Kidney glomerular epithelial cell (primary cell): Measurements from ENCODE around the gene GDI2.
"Not testable (repeated sequence)": the region's sequence is repeated elsewhere in the genome, so short reads cannot be mapped to it uniquely, and the experiment has no call there.

Experiments used
- DNase-seq: peaks from one replicate; lab custom pipeline; 2025; lab: John Stamatoyannopoulos, UW

GDI2 gene

GRCh38 chr10:5782174-5782573, 31.1 kb downstream of the GDI2 start:
- DNase-seq: no peak

- DNase-seq: no peak
Measured at GRCh38 chr10:5779730-5780129, 33.5 kb downstream of the GDI2 start.

GRCh38 chr10:5777758-5778157, 35.5 kb downstream of the GDI2 start:
- DNase-seq: not testable (repeated sequence)

DNA sequence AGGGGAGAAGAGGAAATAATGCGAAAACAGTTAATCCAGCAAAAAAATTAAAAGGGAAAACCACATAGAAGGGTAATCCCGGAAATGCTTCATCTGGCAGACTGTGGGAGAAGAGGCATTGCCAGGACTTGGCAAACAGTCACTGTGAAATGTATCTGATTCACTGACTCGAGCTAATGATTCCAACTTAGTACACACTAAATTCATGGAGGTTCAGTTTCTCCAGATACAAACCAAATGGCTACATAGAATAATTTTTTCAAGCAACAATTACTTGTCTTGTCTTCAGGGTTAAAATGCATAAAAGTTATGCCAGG, 36.4 kb downstream of the GDI2 start:
- peak; percentile 64 for DNase-seq

DNA sequence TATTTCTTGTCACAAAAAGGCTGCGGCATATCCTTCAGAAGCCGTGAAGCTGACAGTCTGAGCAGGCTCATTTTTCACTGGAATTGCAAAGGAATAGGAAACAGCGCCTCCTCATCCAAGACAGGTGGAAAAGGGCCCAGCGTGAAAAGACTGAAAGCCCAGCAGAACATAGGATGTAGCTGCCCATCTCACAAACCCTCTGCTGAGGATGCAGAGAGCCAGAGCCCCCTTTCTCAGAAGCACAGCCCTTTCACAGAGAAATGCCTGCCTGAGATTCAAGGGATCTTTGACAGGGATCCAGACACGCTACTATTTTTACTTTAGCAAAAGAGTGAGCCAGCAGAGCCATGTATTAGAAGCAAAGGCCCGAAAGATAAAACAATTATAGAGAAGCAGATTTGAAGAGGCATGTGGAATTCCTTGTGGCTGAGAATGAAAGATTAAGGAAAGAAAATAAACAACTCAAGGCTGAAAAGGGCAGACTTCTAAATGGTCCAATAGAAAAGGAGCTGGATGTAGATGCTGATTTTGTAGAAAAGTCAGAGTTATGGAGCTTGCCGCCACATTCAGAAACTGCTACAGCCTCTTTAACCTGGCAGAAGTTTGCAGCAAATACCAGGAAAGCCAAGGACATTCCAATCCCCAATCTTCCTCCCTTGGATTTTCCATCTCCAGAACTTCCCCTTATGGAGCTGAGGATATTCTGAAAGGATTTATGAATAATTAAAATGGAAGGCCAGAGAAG, 36.9 kb downstream of the GDI2 start:
- DNase-seq: no peak

GRCh38 chr10:5775685-5776084, 37.5 kb downstream of the GDI2 start:
- DNase-seq: no peak

DNA sequence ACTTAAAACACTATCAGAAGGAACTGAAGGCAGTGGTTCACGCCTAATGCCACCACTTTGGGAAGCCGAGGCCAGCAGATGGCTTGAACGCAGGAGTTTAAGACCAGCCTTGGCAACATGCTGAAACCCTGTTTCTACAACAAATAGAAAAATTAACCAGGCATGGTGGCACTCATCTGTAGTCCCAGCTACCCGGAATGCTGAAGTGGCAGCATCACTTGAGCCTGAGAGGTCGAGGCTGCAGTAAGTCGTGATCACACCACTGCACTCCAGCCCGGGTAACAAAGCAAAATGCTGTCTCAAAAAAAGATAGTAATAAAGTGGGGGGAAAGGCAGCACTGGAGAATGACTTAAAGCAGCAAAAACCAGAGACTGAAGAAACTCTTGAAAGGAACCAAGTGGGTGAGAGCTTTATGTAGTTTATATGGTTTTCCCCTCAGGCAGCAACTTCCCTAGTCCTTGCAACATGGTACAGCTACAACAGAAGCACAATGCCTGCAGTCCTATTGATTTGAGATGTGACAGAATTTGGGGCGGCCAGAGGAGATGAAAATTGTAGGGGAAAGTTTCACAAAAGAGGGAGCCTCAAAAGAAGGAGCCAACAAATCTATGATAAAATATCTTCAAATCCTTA, 38.1 kb downstream of the GDI2 start:
- DNase-seq: no peak

DNA sequence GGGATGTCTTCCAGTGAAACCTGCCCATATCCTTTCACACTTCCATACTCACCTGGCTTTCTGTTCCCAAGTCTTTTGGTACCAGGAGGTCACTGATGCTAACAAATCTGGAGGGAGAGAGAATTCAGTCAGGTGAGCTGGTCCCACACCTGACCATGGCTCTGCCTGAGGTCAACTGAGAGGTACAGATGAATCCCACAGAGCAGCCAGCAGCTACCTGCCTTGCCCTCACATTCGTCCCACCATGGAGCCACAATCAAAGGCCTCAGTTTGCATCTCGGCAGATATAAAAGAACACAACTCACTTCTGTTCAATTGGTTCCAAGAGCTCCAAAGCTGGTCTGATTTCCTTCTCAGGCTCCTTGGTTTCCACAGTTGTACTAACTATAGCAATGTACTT, 47.0 kb downstream of the GDI2 start:
- no peak for DNase-seq

DNA sequence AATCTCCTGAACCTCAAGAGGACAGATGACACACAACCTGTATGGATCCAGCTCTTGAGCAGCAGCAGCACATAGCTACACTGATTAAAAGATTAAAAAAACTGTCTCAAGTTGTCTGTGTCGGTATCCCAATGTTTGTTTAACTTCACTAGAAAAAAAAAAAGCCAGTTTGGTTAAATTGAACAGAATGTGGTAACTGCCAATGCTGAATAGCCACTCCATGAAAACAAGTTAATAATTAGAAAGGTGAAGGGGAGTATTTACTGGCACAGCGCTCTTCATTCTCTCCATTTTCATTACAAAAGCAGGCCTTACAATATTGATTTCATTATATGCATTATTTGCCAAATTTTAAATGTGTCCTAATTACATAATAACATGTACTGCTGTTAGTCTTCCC, 47.6 kb downstream of the GDI2 start:
- DNase-seq: no peak

DNA sequence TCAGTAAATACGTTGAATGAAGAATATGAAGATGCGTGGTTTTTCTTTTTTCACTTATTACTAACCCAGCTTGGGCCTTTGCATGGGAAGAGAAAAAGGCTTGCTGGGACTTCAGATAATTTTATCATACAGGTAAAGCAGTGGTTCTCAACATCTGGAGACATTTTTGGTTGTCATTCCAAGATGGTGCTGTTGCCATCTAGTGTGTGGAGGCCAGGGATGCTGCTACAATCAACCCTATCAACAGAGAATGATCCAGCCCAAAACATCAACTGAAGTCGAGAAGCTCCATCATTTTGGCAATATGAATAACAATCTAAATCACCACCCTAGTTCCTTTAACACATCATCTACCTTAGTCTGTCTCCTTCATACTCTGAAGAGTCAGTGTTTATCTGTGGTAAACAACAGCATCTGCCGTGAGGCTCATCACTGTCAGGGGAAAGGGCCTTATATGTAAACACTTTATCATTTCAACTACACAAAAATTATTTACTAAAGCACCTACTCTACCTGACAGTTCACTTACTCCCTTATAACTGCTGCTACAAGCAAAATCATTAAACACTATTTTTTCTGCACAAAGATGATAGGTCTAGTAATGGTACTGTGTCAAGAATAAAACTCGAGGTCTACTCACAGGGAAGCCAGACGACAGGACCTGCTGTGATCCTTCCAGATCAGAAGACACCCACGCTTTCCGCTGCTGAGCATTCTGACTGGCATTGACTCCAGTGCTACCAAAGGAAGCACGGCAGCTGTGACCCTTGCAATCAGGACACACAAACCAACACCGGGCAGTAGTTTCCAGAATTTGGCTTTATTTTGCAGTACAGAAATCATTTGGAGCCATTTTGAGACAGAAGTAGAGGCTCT, 48.6 kb downstream of the GDI2 start:
- DNase-seq: no peak

DNA sequence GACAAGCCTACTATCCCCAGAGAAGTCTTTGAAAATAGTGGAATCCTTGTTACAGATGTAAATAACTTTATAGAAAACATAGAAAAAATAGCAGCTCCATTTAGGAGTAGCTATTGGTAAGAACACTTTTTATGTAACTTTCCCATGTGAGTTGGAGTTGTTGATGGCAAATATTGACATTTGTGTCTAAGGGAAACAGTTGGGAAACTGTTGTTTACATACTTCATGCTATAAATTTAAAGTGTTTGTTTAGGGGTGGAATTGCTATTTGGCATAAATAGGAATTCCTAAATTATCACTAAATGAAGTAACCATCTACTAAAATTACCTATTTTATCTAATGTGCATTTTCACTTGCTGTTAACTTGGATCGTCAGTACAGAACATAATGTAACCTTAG, 50.7 kb downstream of the GDI2 start:
- DNase-seq: no peak

- DNase-seq: no peak
Measured at GRCh38 chr10:5761220-5761619, 52.0 kb downstream of the GDI2 start.

DNA sequence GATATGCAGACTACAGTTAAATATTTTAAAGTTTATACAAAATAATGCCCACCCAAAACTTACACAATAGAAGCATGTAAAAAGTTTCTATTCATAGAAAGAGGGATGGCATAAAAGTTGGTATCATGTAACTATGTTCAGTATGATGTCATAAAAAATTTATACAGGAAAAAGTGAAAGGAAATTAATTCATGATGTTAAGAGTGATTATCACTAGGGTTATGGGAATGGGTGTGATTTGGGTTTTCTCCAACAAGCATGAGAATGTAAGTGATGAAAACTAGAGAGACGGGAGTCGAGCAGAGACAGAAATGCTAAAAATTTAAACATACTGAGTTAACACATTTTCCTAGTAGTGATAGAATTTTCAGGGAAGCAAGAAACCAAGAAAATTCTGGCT, 52.7 kb downstream of the GDI2 start:
- no peak for DNase-seq

GRCh38 chr10:5758927-5759326, 54.3 kb downstream of the GDI2 start:
- no peak for DNase-seq

DNA sequence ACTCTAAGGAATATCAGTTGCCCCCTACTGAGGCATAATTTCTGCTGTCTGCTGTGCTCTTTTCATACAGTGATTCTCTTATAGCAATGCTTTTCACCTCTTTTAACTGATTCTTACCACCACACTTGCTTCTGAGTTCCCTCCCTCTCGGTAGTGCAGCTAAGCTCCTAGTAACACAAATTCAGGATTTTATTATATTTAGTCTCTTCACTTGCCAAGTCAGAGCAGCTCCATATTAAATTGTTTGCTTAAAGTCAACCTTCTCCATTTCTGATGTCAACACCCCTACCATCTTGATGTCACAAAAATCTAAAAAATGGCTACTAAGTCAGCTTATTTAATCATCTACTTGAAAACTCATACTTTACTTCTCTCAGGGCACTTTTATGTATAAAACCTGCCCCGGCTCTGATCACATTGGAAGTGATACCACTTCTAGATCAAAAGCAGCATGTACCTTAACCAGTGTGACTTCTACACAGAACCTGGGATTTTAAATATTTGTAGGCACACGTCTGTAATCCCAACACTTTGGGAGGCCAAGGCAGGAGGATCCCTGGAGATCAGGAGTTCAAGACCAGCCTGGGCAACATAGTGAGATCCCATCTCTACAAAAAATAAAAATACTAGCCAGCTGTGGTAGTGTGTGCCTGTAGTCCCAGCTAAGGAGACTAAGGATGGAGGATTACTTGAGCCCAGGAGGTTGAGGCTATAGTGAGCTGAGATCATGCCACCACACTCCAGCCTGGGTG, 55.3 kb downstream of the GDI2 start:
- no peak for DNase-seq

DNA sequence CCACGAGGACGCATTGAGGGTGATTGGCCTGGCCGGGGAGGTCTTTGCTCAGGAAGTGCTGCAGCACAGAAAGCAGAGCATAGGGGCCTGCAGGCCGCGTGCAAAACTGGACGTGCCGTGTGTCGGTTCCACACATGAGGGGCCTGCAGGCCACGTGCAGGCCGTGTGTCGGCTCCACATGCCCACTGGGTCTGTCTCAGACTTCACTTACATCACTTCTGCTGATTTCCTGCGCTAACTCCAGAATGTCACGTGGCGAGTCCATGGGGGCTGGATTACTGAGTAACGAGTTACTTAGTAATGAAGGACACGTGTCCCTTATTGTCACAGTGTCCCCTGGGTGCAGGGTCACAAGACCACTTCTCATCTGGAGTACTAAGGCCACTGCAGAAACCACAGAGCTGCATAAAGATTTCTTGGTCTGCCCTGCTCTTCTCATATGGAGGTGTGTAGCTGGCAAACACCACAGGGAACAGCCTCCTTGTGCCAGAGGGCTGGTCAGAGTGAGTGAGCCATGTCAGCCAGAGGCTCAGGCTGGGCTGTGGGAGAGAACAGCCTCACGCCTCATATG, 60.8 kb downstream of the GDI2 start:
- DNase-seq: no peak

GRCh38 chr10:5751601-5752253, 61.5 kb downstream of the GDI2 start:
- no peak for DNase-seq

- no peak for DNase-seq
Measured at GRCh38 chr10:5748394-5748803, 64.8 kb downstream of the GDI2 start.

- no peak for DNase-seq
Measured at GRCh38 chr10:5746197-5746596, 67.0 kb downstream of the GDI2 start.

- no peak for DNase-seq
Measured at GRCh38 chr10:5744849-5745248, 68.4 kb downstream of the GDI2 start.

GRCh38 chr10:5743736-5744135, 69.5 kb downstream of the GDI2 start:
- DNase-seq: no peak

GRCh38 chr10:5742116-5742515, 71.1 kb downstream of the GDI2 start:
- DNase-seq: no peak
